NCI-H69 (cell line): ENCODE data around the gene DYRK4.
"Not testable (repeated sequence)": the region's sequence is repeated elsewhere in the genome, so short reads cannot be mapped to it uniquely, and the experiment has no call there.

Experiments used
- DNase-seq: peaks from one replicate; lab custom pipeline; 2025; lab: John Stamatoyannopoulos, UW

DYRK4 gene, protein sequence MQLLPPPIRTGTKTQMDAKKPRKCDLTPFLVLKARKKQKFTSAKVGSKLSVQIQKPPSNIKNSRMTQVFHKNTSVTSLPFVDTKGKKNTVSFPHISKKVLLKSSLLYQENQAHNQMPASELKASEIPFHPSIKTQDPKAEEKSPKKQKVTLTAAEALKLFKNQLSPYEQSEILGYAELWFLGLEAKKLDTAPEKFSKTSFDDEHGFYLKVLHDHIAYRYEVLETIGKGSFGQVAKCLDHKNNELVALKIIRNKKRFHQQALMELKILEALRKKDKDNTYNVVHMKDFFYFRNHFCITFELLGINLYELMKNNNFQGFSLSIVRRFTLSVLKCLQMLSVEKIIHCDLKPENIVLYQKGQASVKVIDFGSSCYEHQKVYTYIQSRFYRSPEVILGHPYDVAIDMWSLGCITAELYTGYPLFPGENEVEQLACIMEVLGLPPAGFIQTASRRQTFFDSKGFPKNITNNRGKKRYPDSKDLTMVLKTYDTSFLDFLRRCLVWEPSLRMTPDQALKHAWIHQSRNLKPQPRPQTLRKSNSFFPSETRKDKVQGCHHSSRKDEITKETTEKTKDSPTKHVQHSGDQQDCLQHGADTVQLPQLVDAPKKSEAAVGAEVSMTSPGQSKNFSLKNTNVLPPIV

DNA sequence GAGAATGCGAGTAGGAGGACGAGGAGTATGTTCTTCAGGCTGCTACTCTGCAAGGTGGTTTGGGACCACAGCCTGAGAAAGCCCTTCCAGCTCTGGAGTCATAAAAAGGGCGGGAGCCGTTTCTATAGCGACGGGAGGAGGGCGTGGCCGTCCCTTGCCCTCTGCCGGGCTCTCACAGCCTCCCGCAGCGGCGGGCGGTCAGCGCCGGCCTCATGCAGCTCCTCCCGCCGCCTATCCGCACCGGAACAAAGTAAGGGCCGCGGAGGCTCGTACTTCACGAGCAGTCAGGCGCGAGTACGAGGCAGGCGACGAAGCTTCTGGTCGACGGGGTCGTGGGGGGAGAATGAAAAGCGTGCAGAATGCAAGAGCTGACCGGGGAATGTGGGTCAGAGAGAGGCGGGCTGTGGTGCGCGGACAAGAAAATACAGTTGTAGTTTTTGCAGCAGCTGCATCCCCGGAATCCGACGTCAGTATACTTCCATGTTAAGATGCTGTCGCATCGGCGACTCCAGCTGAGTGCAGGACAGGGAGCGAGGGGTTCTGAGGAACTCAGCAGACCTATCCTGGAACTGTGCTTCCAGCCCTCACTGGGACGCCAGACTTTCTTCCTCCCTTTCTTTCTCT, at the start of gene DYRK4:
Gene DYRK4 (plus strand): TSS at position 175 of the 624 bp plus-strand sequence. CDS start 38 bp downstream, at position 213.
- DNase-seq, result peak; percentile 95

DNA sequence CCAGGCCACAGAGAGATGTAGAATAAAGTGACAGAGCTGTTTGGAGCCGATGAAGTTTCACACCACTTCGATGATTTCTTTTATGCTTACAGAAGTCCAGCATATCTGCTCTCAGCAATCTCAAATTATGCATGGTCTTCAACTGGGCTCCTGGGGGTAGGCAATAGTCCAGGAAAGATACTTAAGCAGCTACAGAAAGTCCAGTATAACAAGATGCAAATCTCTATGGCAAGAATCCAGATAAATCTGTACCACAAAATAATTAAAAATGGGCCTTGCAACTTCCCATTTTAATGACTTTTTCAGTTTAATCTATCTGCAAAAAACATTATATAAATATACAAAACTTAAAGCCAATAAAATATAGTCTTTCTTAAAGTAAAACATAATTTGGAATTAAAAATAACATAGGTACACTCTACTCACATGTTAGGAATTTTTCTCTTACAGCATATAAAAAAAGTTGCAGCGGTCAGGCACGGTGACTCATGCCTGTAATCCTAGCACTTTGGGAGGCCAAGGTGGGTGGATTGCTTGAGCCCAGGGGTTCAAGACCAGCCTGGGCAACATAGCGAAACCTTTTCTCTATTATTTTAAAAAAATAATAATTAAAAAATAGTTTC, 43.8 kb upstream of the DYRK4 start:
- DNase-seq, result no peak

DNA sequence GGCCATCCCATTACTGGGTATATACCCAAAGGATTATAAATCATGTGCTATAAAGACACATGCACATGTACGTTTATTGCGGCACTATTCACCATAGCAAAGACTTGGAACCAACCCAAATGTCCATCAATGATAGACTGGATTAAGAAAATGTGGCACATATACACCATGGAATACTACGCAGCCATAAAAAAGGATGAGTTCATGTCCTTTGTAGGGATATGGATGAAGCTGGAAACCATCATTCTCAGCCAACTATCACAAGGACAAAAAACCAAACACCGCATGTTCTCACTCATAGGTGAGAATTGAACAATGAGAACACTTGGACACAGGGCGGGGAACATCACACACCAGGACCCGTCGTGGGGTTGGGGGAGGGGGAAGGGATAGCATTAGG, 38.6 kb upstream of the DYRK4 start:
- not testable (repeated sequence) for DNase-seq

DNA sequence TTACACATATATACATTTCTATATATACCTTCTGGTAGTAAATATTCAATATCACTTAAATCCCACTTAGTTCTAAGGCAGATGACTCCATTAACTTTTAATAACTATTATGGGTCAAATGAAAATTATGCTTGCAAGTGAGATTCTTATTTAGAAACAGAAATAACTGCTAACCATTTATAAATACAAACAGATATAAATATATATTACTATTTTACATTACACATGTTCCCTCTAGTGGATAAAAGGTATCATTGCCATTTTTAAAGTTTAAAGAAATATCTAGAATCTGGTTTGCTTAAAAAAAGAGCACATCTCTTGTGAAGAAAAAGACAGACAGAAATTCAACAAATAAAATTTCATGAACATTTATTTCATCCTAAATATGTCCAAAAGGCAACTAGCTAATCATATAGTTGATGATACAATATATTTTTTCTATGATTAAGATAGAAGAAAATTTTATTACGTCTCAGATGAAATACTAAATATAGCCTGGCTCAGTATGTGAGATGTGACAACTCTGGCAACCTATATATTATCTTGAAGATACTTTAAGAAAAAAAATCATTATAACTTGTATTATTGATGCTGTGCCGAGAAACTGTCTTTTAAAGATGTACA, 35.0 kb upstream of the DYRK4 start:
- peak; percentile 30 for DNase-seq

DNA sequence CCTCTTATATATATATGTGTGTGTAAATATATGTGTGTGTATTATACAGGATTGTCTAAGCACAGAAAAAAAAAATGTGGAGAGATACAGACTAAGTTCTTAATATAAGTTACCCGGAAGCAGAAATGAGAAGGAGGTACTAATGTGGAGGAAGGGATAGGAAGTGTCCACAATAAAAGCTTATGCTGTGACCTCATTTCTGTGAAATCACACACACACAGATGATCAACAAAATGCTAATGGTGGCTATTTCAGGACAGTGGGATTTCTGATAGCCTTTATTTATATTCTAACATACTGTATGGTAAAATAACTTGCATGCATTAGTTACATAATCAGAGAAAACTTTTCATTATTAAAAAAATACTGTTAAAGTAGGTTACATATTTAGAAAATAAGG, 31.8 kb upstream of the DYRK4 start:
- no peak for DNase-seq

DNA sequence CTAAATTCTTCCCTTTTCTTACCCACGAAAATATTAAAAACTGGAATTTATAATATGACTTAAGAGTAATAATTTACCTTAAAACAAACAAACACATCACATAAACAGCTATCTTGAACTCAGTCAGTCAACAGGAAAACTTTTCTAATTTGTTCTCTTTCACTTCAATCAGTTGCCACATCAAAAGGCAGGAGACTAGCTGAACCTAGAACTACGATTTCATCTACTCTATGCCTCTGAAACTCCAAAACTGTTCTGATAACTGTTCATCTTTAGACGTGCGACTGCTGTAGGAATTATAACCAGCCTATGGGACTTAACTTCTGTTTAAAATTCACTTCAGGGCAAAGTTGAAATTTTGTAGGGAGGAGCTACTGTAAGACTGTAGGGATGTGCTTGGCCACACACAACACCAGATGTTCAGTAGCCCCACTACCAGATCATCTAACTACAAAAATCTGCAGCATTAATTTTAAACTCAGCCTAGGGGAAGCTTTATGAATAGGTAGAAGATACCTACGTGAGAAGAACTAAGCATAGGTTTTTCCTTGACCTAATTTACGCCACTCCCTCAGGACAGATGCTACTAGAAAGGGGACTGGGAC, 30.9 kb upstream of the DYRK4 start:
- no peak for DNase-seq

DNA sequence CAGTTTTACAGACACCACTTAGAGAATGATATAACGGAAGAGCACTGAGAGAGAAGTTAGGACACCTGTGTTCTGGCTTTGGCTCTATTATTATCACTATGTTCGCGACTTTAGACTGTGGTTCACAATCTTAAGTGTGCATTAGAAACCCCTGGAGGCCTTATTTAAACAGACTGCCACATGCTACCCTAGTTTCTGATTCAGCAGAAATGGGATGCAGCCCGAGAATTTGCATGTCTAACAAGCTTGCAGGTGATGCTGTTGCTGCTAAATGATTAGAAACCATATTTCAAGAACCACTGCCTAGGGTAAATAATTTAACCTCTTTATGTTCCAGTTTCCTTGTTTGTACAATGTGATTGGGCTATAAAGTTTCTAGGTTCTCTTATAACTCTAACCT, 26.9 kb upstream of the DYRK4 start:
- DNase-seq, result peak; percentile 16

DNA sequence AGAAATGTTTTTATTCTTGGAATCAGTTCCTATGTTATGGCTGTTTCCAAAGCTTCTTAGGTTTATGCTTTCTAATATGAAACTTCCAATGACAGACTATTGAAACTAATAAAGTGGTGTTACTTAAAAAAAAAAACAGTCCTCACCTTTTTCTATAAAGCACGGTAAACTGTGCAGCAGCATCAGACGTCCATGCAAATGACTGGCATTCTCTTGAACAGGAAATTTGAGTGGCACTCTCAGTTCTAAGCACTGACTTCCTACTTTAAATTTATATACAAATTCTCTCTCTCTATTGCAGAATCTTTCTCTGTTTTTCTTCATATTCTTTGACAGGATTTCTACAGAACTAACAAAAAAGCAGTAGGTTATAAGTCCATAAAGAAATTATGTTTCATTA, 26.1 kb upstream of the DYRK4 start:
- DNase-seq, result no peak

DNA sequence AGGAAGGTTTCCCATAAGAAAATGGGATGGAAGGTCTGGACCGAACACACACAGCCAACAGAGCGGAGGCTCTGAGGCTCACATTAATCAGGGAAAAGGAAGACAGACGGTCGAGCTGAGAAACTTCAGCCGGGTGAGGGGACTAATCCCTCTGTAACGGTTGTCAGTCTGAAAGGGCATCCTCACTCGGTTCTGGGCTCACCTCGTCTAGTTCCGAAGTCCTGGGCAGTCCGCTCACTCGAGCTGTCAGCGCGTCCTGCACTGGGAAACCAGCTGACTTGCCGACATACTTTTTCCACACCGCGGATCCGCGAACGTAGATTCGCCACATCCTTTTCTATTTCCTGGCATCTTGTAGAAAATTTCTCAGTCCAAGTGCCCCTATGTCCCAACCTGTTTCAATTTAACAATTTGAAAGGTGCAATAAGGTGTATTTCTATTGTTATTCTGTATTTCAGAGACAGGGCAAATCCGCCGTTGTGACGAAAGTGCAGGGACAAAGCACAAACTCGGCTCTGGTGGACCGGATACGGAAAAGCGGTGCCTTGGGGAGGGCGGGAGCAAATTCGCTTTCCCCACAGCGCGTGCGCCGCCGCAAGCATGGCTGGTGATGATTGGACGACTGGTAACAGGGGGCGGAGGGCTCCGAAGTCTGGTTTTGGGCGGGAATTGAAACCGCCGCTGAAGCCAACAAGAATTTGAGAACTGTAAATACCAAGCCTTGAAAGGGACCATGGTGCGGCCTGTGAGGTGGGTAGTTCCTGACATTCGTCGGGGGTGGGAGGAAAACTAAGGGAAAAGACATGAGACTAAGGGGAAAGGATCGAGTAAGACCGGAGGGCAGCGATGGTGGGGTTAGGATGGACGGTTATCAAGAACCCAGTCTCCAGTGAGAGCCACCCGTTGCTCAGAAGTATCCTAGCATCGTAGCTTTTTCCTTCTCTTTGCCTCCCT, 23.5 kb upstream of the DYRK4 start, which contains the start of gene RAD51AP1:
Gene RAD51AP1 (plus strand): TSS at position 684 of the 954 bp plus-strand sequence. CDS start 50 bp downstream, at position 734.
- peak; percentile 99 for DNase-seq

DNA sequence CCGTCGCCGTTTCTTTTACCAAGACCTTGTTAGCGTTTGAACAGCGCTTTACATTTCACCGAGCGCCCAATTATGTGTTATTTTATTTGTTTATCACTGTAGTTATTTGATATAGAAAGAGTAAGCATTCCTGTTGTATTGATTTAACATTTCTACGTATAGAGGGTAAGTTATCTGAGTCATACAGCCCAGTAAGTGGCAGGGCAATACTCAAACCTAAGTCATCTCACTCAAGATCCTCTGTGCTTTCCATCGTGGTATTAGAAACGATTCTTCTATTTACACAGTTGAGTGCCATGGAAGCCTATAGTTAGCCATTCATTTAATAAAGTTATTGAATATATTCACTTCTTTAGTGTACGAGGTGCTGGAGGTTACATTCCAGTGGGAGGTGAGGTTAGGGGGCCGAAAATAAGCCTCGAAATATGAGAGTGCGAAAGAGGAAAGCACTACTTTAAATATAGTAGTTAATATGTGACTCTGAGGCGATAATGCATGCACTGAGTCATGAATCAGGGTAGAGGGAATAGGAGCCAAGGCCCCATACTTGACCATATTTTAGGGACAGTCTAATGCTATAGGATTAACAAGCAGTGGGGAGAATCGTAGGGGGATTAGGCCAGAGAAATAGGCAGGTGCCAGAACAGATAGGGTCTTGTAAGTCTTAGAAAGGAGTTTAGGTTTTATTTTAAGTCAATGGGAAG, 22.7 kb upstream of the DYRK4 start:
- peak; percentile 28 for DNase-seq

DNA sequence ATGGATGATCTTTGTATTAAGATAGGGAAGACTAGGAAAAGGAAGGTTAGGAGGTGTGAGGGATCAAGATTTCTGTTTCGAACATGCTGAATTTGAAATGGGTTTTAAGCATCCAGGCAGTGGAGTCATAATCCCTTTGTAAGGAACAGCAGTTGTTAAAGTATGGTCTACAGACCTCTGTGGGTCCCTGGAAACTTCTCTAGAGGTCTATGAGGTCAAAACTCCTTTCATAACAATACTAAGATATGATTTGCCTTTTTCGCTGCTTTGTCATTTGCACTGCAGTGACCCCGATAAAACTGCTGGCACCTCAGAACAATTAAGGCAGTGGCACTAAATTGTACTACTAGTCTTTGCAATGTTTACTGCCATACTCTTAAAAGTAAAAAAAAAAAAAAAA, 21.8 kb upstream of the DYRK4 start:
- no peak for DNase-seq

DNA sequence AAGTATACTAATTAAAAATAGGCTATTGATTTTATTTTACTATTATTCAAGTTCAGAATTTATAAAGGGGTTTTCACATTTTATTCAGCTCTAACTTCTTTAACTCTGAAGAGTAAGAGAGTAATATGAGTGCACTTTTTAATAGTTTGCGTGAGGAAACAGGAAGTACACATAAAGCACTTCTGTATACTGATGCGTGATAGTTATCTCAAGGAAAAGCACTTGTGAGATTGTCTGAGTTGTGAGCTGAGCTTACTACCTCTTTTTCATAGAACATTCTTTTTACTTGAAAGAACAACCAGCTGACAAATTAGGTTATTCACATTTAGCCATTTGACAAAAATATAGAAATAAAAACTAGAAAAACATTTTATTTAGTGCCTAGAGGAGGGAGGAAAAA, 21.4 kb upstream of the DYRK4 start:
- DNase-seq, result no peak

DNA sequence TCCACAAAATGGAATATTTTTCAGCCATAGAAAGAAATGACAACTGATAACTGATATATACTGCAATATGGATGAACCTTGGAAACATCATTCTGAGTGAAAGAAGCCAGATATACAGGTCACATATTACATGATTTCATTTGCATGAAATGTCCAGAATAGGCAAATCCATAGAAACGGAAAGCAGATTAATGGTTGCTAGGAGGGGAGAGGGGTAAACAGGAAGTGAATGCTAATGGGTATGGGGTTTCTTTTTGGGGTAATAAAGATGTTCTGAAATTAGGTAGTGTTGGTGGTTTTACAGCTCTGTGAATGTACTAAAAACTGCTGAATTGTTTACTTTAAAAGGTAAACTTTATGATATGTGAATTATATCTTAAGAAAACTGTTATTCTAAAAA, 16.8 kb upstream of the DYRK4 start:
- DNase-seq, result no peak

DNA sequence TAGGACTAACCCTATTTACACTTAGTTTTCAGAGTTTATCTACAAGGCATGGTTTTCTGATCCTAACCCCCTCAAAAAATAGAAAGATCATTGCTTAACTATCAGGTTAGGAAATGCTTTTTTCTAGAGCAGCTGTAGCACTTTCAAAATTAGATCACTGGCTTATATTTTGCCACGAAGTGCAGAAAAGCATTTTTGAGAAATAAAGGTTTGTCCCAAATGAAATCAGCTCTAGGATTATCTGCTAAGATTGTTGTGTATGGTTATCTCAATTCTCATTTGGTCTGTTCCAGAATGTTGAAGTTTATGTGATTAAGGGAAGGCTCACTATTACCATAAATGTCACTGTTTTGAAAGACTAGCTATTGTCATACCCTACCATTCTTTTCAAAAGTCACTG, 9.8 kb upstream of the DYRK4 start:
- no peak for DNase-seq

DNA sequence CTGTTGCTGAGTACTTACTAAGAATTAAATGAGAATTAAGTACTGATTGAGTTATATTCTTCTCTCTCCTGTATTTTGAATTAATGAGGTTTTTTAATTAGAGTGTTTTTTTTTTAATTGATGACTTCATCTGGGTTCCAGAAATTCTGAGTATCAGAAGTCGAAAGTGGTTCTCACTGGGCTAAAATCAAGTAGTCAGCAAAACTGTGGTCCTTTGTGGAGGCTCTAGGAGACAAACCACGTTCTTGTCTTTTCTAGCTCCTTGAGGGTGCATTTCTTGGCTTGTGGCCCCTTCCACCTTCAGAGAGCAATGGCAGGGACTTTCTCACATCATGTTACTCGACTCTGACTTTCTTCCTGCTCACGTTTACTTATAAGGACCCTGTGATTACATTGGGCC, 8.1 kb upstream of the DYRK4 start:
- DNase-seq, result no peak

DNA sequence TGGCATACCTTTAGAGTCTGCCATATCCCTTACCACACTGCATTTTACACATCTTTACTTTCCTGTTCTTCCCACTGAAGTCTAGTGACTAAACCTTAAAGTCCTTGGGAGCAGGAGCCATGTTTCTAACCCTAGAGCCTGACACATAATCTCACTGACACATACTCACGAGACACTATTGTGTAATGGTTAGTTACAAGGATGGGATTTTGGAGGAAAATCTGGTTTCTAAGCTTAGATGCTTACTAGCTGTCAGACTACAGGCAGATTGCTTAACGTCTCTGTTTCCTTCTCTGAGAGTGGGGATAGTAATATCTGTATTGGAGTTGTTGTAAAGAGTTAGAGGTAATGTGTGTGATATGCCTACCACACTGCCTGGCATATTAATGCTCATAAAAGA, 6.2 kb upstream of the DYRK4 start:
- DNase-seq, result no peak

DNA sequence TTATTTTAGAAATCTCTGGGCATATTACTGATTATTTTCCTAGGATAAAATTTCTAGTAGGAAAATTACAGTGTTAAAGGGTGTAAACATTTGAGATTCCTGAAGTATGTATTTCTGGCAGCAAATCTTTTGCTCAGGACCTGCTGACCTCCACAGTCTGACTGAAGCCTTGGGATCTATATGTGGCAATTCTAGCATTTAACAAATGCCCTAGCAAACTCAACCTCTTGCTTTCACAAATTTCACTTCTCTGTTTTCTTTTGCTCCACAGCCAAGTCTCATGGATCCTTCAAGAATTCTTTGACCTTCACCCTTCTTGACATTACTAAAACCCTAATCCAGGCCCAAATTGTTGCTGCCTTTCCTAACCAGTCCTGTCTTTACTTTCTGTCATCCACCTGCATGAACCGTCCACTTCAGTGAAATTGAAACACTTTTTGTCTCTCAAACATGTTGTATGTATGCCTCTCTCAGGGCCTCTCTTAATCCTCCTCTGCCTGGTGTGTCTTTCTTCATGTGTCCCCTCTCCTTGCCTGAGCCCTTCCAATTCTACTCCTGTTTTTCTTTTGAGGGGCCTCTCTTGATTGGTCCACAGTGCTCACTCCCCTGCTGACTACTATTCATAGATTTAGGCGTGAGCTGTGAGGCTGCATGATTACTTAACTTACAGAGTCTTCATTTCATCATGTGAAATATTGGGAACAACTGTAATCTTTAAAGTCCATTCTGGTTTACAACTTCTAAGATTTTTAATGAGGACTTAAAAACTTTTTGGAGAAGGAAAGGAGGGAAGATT, 5.1 kb upstream of the DYRK4 start:
- no peak for DNase-seq

DNA sequence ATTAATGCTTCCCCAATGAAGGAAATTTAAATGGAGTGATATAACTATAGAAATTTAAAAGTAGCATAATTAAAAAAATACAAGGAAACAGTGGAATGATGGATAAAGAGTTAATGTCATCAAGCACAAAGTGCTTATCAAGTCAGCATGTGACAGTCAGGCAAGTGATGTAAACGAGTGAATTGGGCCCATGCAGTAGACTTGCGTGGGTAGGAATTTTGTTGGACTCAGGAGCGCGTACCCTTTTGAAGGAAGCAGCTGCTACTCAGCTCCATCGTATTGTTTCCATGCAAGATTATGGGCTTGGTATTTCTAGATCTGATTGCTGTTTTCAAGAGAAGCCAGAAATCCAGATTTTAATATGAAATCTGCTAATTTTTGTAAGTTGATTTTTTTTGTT, 4.4 kb upstream of the DYRK4 start:
- DNase-seq, result no peak

DNA sequence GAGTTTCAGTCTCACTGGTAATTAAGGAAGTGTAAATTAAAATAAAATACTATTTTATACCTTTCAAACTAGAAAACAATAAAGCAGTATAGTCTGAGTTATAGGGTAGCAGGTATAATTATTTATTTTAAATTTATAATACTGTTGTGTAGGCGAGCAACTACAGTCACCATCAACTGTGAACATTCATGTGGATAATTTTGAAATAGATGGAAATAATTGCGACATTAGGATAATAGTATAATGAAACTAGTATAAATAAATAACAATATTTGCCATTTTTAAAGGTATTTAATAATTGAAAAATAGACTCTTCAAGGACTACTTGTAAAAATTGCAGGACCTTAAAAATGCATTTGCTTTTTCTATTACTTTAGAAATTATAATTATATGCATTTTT, 3.8 kb upstream of the DYRK4 start:
- DNase-seq, result no peak
